ES-I3 (cell line): Measurements from ENCODE around the gene ACAP2.

ENCODE experiments used
- H3K36me3 ChIP-seq: 2 replicates; pipeline ENCODE4 v1.6.1; 2013; ENCODE audit warnings: mild to moderate bottlenecking, low read length, control low read depth, moderate library complexity; ENCODE audit not compliant: insufficient read depth
- H3K4me1 ChIP-seq: 2 replicates; pipeline ENCODE4 v1.6.1; 2013; ENCODE audit warnings: mild to moderate bottlenecking, control low read depth, low read length; ENCODE audit not compliant: insufficient read depth
- H3K9ac ChIP-seq: 2 replicates; pipeline ENCODE4 v1.6.1; 2013; ENCODE audit warnings: low read depth, mild to moderate bottlenecking, low read length, moderate library complexity
- H3K9me3 ChIP-seq: 2 replicates; pipeline ENCODE4 v1.6.1; 2013; ENCODE audit warnings: mild to moderate bottlenecking, low read length, moderate library complexity; ENCODE audit not compliant: control insufficient read depth, insufficient read depth

The ACAP2 gene

DNA sequence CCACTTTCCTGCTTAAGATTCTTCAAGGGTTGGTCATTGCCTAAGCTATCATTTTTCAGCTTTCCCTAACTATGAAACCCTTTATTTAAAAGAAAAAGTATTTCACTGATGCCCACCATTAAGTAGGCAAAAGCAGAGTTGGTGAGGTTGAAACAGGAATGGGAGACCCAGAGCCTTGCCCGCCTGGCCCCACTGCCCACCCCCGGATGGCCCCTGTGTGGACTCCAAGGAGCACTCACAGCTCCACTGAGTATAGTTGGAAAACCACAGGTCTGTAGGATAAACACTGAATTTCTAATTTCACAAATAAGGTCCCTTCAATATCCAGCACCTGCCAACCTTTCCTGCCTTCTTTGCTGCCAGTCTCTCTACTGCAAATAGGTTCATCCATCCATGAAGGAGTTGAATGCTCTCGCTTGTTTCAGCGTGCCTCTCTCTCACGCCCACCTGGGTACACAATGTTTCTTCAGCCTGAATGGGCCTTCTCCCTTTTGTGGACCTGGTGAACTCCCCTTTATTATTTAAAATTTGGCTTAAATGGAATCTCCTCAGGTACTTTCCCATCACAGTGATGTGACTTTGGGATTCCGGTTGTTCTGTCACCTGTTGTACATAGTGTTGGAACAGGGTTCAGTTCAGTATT is 8.7 kb upstream of the ACAP2 start:
- no peaks in the 10 kb centered on the region for H3K36me3 ChIP-seq
- H3K9ac ChIP-seq: no peak overlapping the region
- H3K4me1 ChIP-seq: peaks cover under 1% of the 10 kb centered on the region; the same call in 1 of the 2 replicates
- H3K9me3 ChIP-seq: no peaks in the 10 kb centered on the region; the same call in 1 of the 2 replicates

DNA sequence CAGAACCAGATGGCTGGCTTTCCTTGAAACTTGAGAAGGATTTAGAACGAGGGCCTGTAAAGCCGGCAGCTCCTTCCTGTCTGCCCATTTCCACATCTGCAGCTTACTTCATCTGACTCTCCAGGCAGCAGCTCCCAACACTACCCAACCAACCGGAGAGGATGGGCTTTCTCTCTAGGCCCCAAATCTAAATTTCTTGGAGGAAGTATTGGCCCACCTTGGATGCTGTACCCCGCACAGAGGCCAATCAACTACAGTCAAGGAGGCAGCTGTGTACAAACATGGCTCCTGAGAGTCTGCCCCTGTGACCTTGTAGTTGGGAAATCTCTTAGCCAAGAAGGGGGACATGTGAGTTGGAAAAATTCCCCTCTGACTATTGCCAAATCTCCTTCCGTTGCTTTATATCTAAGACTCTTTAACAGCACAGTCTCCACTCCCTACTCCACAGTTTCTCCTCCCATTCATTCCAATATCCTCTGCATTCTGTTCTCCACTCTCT is 8.0 kb upstream of the ACAP2 start:
- Histone ChIP-seq H3K9me3 (no peaks in the 10 kb centered on the region; the same call in 1 of the 2 replicates), H3K4me1 (peaks cover 5% of the 10 kb centered on the region; the same call in 1 of the 2 replicates), H3K9ac (no peak overlapping the region), H3K36me3 (no peaks in the 10 kb centered on the region)

DNA sequence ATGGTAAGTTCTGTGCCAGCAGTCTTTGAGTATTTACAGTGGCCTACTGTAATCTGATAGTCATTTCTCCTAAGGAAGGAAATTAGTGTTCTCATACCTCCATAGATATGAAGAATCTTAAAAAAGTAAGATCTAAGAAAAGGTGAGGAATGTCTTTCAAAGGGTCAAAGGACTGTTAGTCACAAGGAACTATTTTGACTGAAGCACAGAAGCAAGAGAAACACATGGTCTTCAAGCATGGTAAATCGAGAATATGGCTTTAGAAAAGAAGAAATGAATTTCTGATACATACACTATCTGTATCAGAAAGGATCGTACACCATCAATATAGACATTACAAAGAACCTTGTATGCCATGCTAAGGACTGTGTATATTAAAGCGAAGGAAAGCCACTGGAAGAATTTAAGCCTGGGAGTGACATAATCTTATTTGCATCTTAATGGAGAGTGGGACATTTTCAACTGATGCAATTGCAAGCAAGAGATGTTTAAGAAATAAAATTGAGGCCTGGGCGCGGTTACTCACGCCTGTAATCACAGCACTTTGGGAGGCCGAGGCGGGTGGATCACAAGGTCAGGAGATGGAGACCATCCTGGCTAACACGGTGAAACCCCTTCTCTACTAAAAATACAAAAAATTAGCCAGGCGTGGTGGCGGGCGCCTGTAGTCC is 5.5 kb upstream of the ACAP2 start:
- H3K36me3 ChIP-seq: no peaks in the 10 kb centered on the region
- no peak overlapping the region for H3K9ac ChIP-seq
- H3K4me1 ChIP-seq: peaks cover 8% of the 10 kb centered on the region; the same call in 1 of the 2 replicates
- no peaks in the 10 kb centered on the region for H3K9me3 ChIP-seq

DNA sequence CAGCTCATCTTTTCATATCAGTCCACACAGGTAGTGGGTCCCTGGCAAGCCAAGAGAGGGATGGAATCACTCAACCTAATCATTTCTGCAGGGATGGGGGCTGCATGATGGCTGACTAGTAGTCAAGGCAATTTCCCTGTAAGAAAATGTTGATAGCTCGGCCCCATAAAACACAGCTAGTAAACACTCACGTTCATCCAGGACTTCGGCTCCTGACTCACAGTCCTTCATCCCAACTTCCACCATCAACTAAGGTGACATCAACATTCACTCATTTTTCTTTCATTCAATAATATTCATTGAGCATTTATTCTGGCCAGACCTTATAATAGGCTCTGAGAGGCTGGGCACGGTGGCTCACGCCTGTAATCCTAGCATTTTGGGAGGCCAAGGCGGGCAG is 4.4 kb upstream of the ACAP2 start:
- Histone ChIP-seq H3K9ac (no peak overlapping the region), H3K4me1 (peaks cover 8% of the 10 kb centered on the region; the same call in 1 of the 2 replicates), H3K9me3 (no peaks in the 10 kb centered on the region), H3K36me3 (no peaks in the 10 kb centered on the region)

DNA sequence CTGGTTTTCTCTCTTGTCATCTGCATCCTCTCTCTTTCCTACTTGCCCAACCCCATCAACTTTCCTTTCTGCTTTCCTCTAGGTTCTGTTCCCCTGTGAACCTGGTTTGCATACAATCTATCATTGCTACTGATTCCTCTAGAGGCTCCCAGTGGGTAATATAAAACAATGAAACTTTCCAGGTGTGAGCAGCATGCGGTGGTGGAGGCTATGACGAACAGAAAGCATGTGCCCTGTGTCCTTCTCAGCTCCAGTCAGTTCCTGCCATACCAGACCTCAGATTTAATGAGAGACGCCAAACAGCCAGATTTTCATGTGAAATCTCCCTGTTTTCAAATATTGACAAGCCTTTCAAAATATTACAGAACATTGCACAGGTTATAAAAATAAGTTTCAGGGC is 3.5 kb upstream of the ACAP2 start:
- Histone ChIP-seq H3K4me1 (peaks cover 8% of the 10 kb centered on the region; the same call in 1 of the 2 replicates), H3K36me3 (no peaks in the 10 kb centered on the region), H3K9me3 (no peaks in the 10 kb centered on the region), H3K9ac (no peak overlapping the region)

DNA sequence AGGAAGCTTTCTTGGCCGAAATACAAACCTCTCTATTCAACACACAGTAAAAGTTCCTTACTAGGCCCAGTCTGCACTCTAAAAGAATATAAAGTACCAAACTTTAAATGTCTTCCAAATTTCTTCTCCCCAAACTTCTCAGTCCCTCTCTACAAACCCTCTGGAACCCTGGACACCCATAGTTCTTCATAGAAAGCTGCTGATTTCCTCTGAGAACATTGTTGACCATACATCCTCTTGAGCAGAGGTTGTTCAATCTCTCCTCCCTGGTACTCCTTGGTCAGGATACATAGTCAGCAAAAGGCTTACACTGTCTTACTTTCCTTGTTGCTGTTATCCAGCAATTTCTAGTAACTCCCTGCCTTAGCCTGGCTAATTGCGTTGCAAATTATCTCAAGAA is 3.1 kb upstream of the ACAP2 start:
- peaks cover 13% of the 10 kb centered on the region; the same call in 1 of the 2 replicates for H3K4me1 ChIP-seq
- H3K9me3 ChIP-seq: no peaks in the 10 kb centered on the region
- H3K36me3 ChIP-seq: no peaks in the 10 kb centered on the region
- H3K9ac ChIP-seq: no peak overlapping the region

DNA sequence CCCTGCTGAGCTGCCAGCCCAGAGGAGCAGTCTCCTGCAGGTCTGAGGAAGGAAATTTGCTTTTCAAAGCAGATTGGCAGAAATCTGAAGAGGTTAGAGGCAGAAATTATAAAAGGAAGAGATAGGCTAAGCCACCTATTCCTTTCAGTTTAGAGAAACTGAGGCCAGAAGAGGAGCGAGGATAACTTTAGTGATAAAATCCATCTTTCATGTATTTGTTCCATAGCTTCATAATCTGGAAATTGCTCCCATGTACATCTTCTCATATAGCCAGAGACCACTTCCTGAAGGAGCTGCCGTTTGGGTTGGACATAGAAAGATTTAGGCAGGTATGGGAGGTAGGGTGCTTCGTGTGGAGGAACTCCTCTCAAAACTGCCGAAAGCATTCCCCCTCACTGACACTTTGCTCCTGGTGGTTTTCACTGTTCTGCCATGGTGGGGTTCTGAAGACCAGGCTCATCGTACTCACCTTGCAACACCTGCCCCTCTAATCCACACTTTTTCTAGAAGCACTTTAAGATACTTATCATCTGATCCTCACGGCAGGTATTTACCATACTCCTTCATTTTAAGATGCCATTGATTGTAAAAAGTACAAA is 670 bp upstream of the ACAP2 start:
- H3K4me1 ChIP-seq: peaks cover 13% of the 10 kb centered on the region; the same call in 1 of the 2 replicates
- no peaks in the 10 kb centered on the region for H3K36me3 ChIP-seq
- H3K9ac ChIP-seq: peak overlapping the region; percentile 37; the same call in 1 of the 2 replicates
- no peaks in the 10 kb centered on the region for H3K9me3 ChIP-seq

DNA sequence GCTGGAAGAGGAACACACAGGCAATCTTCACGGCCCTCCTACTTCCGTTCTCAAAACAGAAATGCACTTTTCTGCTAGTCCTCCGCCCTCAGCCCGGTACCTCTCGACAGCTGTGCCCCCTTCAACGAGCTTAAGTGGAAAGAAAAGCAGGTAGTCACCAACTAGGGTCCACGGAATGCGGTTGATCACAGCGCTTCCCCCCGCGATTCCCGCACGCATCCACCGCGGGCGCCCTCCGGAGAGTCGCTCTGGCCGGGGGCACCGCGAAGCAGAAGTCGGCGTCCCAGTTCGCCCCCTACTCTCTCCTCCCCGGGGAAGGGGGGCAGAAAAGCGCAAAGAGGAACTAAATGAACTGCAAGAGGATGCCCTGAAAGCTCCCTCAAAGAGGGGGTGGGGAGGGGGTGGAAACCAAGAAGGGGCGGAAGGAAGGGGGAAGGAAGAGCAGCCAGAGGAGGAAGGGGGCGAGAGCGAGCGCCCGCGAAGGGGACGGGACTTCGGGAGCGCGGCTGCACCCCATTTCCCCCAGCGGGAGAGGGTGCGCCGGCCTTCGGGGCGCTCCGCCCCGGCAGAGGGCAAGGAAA is 738 bp downstream of the ACAP2 start:
- peaks cover 13% of the 10 kb centered on the region; the same call in 1 of the 2 replicates for H3K4me1 ChIP-seq
- H3K9me3 ChIP-seq: no peaks in the 10 kb centered on the region
- no peaks in the 10 kb centered on the region for H3K36me3 ChIP-seq
- peak overlapping the region; percentile 90 for H3K9ac ChIP-seq

DNA sequence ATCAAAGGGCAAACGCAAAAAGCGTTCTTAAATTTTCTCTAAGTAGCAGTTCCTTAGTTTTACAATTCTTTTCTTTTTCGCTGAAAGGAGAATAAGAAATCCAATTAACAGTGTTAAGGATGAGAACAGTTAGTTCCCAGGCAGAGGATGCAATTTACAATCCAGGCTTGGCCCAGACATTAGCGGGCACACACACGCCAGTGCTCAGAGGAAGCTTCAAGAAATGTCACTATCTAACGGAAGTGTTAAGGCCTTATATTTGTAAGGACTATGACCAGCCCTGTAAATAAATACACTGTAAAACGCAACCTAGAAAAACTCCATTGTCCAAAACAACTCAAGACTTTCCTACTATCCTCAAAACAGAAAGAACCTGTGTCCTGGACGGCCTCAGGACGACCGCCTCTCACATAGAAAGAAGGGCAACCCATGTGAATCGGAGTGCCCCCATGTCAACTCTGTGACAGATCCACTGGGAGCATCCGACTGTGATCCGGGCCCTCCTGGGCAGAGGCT is 1.3 kb downstream of the ACAP2 start:
- no peaks in the 10 kb centered on the region for H3K9me3 ChIP-seq

DNA sequence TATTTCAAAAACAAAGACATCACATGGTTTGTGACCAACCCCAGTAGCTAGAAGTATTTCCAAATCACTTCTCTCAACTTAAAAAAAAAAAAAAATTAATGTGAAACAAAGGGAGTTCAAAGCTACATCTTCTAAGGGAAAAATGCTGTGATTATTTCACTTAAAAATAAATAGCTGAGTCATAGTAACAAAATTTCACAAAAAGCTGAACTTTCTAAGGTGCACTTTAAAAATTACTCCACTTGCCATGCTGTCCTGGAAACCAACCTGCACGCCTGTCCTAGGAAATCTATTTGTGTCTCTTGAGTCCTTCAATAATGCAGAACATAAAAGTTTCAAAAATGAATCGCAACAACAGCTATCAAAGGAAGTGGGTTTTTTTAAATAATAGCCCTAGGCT is 1.8 kb downstream of the ACAP2 start:
- peak overlapping the region; percentile 90; the same call in 1 of the 2 replicates for H3K9ac ChIP-seq
- peaks cover 8% of the 10 kb centered on the region; the same call in 1 of the 2 replicates for H3K4me1 ChIP-seq
- H3K9me3 ChIP-seq: no peaks in the 10 kb centered on the region
- H3K36me3 ChIP-seq: no peaks in the 10 kb centered on the region

More for the DNA sequence above, 1.3 kb downstream of the ACAP2 start:
- Histone ChIP-seq H3K4me1 (peaks cover 13% of the 10 kb centered on the region; the same call in 1 of the 2 replicates), H3K9ac (peak overlapping the region; percentile 90), H3K36me3 (no peaks in the 10 kb centered on the region)

DNA sequence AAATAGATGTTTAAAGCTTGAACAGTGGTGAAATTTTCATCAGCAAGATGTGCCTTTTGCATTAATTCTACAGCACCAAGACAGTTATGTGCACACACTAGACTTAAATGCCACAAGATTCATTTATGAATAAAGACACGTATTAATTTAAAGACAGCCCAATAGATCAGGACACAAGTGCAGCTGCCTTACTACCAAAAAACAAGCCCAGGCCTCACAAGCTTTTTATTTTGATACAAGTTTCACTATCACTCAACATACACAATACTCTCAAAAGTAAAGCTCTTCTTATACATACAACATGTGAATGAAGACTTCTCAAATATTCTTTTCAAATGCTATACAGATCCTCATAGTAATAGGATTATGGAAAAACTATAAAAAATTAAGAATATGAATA is 2.4 kb downstream of the ACAP2 start:
- H3K36me3 ChIP-seq: no peaks in the 10 kb centered on the region
- H3K9me3 ChIP-seq: no peaks in the 10 kb centered on the region
- H3K4me1 ChIP-seq: peaks cover 8% of the 10 kb centered on the region; the same call in 1 of the 2 replicates
- H3K9ac ChIP-seq: no peak overlapping the region

DNA sequence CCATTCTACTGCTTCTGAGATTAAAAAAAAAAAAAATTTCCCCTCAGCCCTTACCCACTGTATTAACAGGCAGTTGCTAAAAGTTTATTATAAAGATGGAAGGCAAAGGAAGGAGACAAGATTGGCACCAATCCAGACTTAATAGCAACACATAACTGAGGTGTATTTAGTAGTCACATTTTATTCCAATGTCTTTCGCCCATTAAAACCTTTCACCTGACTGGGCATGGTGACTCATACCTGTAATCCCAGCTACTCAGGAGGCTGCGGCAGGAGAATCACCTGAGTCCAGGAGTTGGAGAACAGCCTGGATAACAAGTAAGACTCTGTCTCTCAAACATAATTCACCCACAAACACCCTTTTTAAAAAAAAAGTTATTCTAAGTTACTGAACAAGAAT is 4.4 kb downstream of the ACAP2 start:
- peaks cover 6% of the 10 kb centered on the region; the same call in 1 of the 2 replicates for H3K4me1 ChIP-seq
- no peaks in the 10 kb centered on the region for H3K36me3 ChIP-seq
- no peak overlapping the region for H3K9ac ChIP-seq
- H3K9me3 ChIP-seq: no peaks in the 10 kb centered on the region

DNA sequence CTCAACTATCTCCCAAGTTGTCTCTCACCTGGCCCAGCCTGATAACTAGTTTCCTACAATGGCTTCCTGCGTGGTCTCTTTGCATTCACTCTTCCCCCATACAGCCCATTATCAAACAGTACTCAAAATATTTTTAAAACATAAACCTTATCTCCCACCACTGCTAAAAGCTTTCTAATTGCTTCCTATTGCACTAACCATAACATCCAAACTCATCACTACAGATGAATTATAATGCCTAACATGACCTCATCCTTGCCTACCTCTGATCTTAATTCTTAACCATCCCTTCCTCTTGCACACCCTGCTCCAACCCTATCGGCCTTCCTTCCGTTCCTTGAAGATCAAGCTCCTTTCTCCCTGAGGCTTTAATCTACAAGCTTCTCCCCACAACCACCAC is 17.0 kb downstream of the ACAP2 start:
- Histone ChIP-seq H3K9me3 (no peaks in the 10 kb centered on the region), H3K36me3 (no peaks in the 10 kb centered on the region; the same call in 1 of the 2 replicates), H3K9ac (no peak overlapping the region), H3K4me1 (no peaks in the 10 kb centered on the region)

DNA sequence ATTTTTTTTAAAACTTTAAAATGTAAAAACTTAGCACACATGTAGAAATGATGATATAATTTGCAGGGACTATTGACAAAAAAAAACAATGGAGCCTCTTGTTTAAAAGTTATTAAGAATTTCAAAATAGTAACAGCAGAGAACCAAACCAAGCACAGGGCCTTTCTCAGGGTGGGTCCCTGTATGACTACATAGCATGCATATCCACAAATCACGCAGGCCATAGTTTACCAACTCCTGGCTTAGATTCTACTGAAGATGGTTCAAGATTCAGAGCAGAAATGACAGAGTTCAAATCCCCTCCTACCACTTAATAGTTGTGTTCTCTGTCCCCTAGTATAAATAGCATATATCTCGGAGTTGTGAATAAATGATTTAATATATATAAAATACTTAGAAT is 19.0 kb downstream of the ACAP2 start:
- no peak overlapping the region for H3K9ac ChIP-seq
- no peaks in the 10 kb centered on the region for H3K4me1 ChIP-seq
- H3K9me3 ChIP-seq: no peaks in the 10 kb centered on the region
- H3K36me3 ChIP-seq: no peaks in the 10 kb centered on the region; the same call in 1 of the 2 replicates
